Fibroblast of skin of back (primary cell): ENCODE data around the gene PTPN14.

Experiments
- DNase-seq: peaks from one replicate; pipeline ENCODE4 v3.0.0-alpha.2; 2013

Gene PTPN14

GRCh38 chr1:214452152-214452784 is 99.1 kb downstream of the PTPN14 start:
- no peak for DNase-seq

- peak; percentile 36 for DNase-seq
These were observed 99.8 kb downstream of the PTPN14 start for GRCh38 chr1:214451596-214451995.

GRCh38 chr1:214449371-214449770 is 102.0 kb downstream of the PTPN14 start:
- no peak for DNase-seq

GRCh38 chr1:214448536-214448935 is 102.9 kb downstream of the PTPN14 start:
- no peak for DNase-seq

- DNase-seq, result peak; percentile 82
These were observed 103.9 kb downstream of the PTPN14 start for GRCh38 chr1:214447557-214447871.

- peak; percentile 96 for DNase-seq
These were observed 104.4 kb downstream of the PTPN14 start for GRCh38 chr1:214446772-214447556.

- DNase-seq, result peak; percentile 98
These were observed 105.4 kb downstream of the PTPN14 start for GRCh38 chr1:214445831-214446614.

- peak; percentile 42 for DNase-seq
These were observed 106.2 kb downstream of the PTPN14 start for GRCh38 chr1:214445199-214445598.

- no peak for DNase-seq
These were observed 107.0 kb downstream of the PTPN14 start for GRCh38 chr1:214444182-214444939.

- DNase-seq, result peak; percentile 74
These were observed 110.3 kb downstream of the PTPN14 start for GRCh38 chr1:214441119-214441518.

GRCh38 chr1:214440219-214440965 is 111.0 kb downstream of the PTPN14 start:
- DNase-seq, result peak; percentile 45

GRCh38 chr1:214439352-214440119 is 111.9 kb downstream of the PTPN14 start:
- DNase-seq, result no peak

- no peak for DNase-seq
These were observed 112.9 kb downstream of the PTPN14 start for GRCh38 chr1:214438530-214438929.

- no peak for DNase-seq
These were observed 113.3 kb downstream of the PTPN14 start for GRCh38 chr1:214438075-214438474.

- no peak for DNase-seq
These were observed 115.5 kb downstream of the PTPN14 start for GRCh38 chr1:214435867-214436266.

GRCh38 chr1:214432245-214432644 is 119.2 kb downstream of the PTPN14 start:
- DNase-seq, result no peak

- DNase-seq, result peak; percentile 77
These were observed 121.2 kb downstream of the PTPN14 start for GRCh38 chr1:214429951-214430770.

- DNase-seq, result peak; percentile 96
These were observed 123.5 kb downstream of the PTPN14 start for GRCh38 chr1:214427871-214428277.

GRCh38 chr1:214426426-214426812 is 125.0 kb downstream of the PTPN14 start:
- DNase-seq, result no peak

GRCh38 chr1:214425716-214426425 is 125.5 kb downstream of the PTPN14 start:
- no peak for DNase-seq
